ENCODE data around the gene TNFRSF25.
"Not testable (repeated sequence)": the region's sequence is repeated elsewhere in the genome, so short reads cannot be mapped to it uniquely, and the experiment has no call there.

TNFRSF25 gene

DNA sequence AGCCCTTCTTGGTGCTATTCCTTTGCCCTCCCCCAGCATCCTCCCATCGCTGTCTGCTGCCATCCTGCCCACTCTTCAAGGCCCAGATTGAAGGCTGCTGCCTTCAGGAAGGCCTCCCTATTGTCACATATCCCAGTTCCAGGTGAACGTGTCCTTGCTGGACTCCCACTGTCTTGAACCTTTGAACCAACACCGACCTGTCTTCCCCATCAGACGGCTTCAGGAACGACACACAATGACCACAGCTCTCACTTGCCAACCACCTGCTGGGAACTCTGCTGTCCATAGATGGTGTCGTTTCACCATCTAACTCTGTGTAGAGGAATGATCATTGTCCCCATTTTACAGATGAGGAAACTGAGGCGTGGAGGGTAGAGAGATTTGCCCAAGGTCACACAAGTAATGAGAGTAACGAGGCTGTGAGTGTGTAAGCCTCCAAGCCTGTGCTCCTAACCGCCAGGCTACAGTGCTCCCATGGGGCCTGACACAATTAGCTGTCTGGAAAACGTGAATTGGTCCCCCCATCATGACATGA lies 35.4 kb upstream of the TNFRSF25 start:
- FAIRE-seq, result no peak

DNA sequence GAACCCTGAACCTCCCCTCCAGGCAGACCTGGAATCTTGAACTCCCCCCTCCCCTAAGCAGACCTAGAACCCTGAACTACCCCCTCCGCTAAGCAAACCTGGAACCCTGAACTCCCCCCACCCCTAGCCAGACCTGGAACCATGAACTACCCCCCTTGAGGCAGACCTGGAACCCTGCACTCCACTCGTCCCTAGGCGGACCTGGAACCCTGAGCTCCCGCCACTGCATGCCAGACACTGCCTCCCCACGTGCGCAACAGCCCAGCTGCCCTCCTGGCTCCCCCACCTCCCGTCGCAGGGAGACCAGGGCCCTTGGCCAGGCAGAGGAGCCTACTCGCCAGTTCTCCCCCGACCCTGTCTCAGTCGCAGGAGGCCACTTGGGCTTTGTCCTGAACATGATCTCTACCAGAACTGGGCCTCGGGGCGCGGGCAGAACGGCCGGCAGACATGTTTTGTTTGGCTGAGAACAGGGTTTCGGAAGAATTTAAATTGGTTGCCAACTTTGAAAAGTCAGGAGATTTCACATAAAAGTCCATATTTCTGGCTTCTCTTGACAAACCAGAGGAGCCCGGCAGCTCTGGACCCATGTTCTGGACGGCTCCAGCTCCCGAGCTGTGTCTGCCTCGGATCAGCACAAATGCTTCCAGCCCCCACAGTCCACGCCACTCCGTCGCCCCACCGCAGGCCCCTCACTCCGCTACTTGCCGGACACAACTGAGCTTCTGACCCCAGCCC lies 34.7 kb upstream of the TNFRSF25 start:
- FAIRE-seq, result no peak

DNA sequence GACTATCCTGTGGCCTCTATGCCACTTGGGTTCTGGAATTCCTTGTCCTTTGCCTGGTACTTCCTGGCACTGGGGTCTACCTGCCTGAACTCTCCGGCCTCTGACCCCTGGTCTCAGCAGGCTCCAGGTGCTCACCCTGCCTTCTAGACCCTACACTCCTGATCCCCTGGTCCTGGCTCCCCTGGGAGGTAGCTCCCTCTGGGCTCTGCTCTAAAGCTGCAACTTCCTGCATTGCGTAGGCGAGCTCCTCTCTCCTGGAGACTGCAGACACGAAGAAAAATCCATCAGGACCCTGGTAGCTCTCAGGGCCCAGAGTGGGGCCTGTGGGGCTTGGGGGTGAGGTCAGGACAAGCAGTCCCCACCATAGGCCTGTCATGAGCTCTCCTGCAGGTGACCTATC lies 33.3 kb upstream of the TNFRSF25 start:
- no peak for FAIRE-seq

DNA sequence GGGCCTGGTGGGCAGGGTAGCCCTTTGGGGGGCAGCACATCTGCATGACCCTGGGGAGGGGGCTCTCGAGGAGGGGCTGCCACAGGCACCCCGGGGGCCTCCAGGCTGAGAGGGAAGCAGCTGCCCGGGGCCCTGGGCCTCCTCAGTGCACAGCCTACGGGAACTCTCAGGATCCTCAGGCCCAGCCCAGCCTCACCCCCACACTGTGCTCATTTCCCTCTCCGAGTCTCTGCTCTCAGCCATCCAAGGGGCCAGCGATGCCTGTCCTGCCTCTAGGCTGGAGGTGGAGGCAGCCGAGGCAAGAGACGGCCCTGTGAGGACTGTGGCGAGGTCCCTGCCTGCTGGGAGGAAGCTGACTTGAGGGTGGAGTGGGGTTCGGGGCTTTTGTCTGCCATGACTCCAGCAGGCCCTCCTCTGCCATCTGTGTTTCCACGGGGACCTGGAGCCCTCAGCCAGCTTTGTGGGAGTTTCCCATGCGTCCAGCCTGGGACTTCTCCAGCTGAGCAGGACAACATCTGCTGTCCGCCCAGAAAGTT lies 32.7 kb upstream of the TNFRSF25 start:
- no peak for FAIRE-seq

DNA sequence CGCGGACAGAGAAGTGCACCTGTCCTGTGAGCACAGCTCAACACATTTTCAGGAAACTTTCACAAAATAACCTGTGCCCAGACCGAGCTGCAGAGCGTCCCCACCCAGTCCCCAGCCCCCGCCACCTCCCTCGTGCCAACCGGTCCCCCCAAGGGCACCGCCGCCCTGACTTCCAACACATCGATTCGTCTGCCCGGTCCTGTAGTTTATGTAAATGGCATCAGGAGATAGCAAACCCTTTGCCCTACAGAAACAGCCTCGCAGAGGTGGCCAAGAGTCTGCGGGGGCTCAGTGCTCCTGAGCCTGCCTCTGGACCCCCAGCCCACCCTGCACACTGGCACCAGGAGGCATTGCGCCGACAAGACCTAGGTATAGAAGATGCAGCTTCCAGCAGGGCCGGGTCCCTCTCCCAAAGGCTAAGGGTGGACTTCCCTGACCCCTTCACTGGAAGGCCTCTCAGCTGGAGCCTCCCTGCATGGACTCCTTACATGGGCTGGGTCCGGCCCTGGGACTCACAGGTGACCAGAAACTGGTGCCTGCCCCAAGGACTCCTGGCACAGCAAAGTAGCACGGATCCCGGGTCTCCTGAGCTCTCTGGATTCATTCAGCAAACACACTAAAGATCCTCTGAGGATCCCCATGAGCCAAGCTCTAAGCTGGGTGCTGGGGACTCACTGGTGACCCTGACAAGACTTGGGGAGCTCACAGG lies 32.0 kb upstream of the TNFRSF25 start:
- no peak for FAIRE-seq

DNA sequence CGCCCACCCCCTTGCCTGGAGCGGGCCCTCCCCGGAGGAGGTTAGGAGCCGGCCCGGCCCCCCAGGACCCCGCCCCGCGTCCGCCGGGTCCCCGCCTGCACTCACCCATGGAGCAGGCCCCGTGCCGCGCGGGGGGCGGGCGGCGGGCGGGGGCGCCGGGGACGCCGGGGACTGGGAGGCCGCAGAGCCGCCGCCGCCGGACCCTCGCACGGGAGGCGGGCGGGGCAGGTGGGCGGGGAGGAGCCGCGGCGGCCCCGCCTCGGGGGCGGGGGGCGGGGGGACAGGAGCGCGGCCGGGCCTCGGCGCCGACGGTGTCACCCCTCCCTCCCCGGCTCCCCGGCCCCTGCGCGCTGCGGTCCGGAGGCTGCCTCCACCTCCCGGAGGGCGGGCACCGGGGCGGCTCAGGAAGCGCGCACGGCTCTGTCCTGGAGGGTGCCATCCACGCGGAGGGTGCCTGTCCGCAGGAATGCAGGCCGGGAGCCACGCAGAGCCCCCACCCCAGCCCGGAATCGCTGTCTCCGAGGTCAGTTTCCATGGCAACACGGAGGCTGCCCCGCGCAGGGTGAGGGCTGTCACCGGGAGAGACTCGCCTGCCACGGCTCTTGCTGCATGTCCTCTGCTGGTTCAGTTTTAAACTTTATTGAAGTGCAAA lies 31.4 kb upstream of the TNFRSF25 start:
- FAIRE-seq, result no peak

DNA sequence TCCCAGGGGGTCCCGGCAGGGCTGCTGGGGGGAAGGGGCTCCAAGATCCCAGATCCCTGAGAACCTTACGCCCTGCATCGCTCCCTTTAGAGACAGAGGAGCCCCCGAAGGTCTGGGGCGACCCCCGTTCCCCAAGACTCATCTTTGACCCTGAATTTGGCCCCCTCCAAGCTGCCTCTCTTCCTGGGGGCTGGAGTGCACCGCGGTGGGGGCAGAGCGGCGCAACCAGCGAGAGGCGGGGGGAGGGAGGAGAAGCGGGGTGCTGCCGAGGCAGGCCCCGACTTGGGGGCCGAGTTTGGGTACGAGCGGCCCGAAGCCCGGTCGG lies 30.9 kb upstream of the TNFRSF25 start:
- FAIRE-seq, result no peak

DNA sequence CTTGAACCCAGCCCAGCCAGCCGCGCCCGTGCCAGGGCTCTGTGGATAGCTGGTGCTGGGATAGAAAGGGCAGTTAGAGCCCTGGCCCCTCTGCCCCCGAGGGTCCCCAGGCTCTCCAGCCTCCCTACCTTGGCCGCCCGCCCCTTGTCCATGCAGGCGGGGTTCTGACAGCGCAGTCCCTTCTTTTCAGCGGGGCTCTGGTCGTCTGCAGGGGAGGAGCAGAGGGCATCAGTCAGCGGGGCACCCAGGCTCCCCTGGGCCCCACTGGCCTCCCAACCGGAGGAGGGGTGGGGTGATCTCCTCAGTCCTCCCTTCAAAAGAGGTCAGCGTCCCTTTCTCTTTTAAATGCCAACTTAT lies 30.4 kb upstream of the TNFRSF25 start:
- FAIRE-seq, result no peak

DNA sequence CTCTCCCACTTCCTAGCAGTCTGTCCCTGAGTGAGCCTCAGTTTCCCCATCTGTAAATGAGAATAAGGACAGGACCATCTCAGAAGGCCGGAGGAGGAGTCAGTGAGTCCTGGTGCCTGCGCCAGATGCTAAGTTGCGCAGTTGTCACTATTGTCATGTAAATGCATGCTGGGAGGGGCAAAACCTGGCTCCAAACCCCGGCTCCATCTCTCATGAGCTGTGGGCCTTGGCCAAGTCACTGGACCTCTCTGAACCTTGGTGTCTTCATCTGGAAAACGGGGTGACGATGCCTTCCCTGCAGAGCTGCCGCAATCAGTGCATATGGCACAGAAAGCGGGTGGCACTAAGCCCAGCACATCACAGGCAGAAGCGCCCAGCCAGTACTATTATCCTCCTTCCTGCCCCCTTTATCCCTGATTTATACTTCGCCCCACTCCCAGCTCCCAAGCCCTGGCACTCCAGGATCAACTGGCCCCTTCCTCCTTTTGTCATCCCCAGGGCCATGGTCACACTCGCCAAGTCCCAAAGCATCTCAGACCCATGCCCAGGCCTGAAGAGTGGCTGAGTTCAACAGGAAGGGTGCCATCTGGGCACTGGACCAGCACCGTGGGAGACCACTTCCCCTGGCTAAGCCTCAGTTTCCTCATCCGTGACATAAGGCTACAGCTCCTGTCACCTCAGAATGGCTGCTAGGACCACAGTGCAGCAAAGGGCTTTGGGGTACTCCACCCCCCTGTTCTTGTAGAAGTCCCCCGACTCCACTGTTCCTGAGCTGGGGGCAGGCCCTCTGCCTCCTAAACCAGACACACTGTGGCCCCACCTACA lies 29.8 kb upstream of the TNFRSF25 start:
- no peak for FAIRE-seq

DNA sequence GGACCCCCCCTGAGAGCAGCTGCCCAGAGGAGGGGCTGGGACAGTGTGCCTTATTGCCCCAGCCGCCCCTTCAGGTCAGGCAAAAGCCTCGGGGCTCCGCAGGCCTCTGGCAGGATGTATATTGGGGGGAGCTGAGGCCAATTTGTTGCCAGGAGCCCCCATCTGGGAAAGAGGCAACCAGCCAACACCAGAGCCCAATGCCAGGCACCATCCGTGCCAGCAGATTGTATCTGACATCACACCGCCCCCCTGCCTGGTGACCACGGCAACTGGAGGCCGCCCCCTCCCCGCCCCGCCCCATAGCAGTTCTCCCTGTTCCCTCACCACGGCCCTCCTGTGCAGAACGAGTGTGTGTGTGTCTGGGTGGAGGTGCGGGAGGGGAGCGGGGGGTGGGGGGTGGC lies 29.1 kb upstream of the TNFRSF25 start:
- no peak for FAIRE-seq

DNA sequence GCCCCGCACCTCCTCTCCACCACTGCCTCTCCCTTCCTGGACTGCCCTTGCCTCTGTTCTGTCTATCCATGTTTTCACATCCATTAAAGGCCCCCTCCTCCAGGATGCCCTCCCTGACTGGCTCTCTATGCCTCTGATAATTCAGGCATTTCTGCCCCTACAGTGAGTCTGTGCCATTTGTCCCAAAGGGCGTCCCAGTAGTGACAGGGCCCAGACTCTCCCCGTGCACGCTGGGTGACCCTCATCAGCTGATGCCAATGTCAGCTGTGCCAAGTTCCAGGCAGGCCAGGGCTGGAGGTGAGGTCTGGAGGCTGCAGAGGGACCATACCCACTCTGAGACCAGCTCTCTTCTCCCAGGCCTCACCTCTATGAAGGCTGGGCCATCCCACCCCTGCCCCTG lies 28.7 kb upstream of the TNFRSF25 start:
- no peak for FAIRE-seq

DNA sequence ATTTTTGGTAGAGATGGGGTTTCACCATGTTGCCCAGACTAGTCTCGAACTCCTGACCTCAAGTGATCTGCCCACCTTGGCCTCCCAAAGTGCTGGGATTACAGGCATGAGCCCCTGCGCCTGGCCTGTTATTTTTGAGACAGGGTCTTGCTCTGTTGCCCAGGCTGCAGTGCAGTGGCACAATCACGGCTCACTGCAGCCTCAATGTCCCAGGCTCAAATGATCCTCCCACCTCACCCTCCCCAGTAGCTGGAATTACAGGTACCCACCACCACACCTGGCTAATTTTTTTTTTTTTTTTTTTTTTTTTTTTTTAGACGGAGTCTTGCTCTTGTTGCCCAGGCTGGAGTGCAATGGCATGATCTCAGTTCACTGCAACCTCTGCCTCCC lies 27.9 kb upstream of the TNFRSF25 start:
- FAIRE-seq, result not testable (repeated sequence)

DNA sequence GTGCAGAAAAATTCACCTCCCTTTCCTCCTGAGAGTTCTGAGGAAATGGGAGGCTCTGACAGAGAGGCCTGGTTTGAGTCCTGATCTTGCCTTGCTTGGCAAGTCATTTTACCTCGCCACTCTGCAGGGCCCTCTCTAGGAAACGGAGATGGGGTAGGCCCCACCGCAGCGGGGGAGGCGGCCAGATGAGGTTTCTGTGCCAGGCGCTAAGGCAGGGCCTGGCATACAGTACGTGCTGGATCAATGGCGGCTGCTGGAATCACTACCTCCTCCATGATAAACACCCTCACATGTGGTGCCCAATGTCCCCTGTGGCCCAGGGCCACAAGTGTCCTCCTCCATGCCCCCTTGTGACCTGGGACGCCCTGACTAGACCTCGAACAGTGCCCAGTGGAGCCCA lies 26.0 kb upstream of the TNFRSF25 start:
- FAIRE-seq, result no peak

DNA sequence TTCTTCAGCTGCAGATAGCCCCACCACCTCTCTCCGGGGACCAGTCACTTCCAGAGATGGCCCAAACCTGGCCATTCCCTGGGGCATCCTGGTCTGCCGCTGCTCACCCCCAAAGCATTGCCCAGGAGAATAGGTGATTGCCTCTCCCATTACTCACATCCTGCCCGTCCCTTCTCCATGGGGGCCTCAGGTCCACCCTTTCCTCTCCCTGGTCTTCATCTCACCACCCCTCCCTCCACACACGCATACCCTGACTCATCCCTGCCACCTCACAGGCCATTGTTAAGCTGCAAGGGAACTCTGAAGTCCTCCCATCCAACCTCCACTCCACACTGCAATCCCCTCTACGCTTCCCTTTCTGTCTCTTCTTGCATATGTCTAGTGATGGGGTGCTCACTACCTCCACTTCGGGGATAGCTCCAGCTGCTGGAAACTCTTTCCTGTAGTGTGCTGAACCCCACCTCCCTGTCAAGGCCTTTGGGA lies 25.5 kb upstream of the TNFRSF25 start, which contains the start of gene PLEKHG5:
PLEKHG5 (minus strand) TSS at position 188 of the 483 bp plus-strand sequence. CDS start 14,096 bp downstream, outside the sequence.
- no peak for FAIRE-seq

DNA sequence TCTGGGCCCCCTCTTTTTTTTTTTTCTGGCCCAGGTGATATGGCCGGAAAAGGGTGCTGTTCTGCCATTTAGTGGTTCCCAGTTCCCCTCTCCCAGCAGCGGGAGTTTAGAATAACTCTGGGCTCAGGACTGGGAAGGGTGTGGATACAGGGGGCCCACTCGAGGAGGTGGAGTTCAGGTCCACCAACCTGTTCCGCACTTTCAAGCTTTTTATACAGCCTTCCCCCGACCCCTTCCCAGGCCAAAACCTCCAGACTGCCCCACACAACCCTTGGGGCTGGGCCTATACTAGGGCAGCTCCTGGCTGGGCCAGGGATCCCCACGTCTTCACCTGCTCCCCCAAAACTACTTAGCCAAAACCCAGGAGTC lies 25.1 kb upstream of the TNFRSF25 start:
- FAIRE-seq, result no peak

DNA sequence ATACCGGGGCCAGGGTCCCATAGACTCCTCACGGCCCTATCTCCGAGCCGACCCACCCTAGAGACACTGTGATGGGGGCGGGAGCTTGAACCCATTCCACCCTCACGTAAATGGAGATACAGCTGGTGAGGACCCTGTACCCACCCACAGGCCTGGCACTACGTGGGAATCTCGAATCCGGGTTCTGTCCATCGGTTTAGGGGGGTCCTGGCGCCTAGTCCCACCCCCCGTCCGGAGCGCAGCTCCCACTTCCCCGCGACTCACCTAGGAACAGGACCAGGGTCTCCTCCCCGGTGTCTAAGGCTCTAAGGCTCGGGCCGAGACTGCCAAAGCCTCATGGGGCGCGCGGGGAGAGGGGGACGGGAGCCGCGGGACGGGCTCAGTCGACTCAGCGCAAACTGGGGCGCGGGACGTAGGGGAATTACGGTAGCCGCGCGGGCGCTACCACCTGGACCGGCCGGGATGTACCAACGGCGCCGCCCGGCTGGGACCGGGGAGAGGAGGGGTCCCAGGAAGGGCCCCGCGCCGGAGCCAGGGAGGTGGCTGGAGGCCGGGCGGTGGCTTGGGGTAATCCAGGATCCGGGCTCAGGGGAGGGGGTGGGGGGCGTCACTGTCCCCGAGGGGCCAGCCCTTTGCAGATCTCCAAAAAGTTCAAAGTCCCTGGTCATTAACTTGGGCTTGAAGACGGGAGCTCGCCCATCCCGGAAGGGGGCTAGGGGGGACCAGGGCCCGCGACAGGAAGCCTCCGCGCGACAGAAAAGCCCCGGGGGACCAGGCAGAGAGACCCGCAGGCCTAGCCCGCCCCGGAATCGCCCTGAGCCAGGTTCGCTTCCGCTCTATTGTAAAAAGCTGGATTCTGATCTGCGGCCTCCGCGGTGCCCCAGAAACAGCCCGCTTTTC lies 24.5 kb upstream of the TNFRSF25 start:
- no peak for FAIRE-seq

DNA sequence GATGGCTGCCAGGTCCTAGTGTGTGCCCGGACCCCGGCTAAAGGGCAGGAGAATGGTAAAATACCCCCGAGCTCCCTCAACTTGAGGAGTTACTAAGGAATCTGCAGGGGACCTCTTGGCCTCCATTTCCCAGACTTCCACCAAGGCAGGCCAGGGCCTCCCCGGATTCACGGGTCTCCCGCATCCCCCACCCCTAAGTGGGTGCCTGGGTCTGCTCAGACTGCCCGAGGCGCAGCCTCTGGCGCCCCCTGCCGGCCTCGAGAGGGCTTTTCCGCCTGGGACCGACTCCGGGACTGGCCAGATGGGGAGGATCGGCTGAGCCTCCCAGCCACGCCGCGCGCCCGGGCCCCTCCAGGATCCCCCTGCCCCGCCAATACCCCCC lies 23.8 kb upstream of the TNFRSF25 start:
- no peak for FAIRE-seq

DNA sequence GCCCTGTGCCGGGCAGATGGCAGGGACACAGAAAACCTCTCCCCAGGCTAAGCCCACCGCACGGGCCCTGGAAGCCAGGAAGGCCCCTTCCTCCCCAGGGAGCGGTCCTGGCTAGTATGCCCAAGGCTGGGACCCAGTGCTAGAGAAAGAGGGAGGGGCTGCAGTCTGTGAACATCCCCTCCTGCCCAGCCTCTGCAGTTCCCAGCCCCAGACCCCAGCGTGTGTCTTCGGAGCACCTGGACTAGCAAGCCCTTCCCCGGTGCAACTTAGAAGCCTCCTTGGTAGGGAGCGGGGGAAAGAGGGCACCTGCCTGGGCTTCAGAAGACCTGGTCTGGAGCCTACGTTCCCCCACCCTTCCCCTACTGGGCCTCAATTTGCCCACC lies 23.4 kb upstream of the TNFRSF25 start:
- no peak for FAIRE-seq

DNA sequence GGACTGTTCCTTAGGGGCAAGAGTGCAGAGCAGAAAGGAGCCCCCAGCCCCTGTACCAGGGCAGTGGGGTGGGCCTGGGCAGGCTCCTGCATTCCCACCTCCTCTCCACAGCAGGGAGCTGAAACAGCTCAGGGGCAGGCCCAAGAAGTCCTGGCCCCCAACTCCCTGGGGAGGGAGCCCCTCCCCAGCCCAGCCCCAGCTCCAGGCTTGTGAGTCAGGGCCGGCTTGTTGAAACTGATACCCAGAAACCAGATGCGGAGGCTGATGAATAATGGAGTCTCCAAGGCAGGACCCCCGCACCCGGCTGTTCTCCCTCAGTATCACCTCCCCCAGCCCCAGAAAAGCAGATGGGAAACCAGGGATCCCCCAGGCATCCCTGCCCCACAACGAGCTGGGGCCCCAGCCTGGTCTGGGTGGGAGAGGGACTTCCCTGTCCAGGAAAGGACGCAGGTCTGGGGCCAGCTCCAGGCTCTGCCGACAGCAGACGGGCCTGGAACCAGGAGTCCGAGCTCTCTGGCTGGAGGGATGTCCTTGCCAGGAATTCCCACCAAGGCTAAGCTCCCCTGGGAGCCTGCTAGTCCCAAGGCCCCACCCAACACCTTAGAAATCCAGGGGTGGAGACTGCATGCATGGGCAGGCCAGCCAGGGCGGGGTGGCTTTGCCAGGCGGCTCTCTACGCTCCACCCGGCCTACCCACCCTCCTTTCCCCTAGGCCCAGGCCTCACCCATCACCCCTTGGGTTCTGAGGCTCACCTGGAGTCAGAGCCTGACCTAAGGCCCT lies 22.8 kb upstream of the TNFRSF25 start:
- FAIRE-seq, result no peak

DNA sequence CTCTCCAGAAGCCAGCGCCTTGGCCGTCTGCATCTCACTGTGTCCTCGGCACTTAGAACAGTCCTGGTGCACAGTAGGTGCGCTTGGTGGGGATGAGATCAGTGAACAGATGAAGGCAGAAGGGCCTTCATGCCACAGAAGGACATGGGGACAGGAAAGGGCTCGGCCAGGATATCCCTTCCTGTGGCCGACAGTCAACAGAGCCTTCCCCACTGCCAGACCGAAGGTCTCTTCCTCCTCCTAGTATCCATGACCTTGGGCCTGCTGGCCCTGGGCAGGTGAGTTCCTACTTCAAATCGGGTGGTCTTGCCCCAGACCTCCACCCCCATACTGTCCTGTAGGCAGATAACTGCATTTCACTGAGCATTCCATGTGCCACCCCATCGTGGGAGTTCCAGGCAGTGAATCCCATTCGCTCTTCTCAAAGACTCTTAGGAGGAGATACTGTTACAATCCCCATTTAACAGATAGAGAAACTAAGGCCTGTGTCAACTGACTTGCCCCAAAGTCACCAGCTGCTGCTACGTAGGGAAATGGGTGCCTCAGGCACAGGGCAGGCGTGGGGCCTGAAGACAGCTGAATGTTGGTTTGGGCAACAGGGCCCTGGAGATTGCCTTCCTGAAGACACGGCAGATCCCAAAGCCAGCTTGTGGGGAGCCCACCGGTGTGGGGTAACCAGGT lies 22.0 kb upstream of the TNFRSF25 start:
- no peak for FAIRE-seq
